ENCODE results near the gene GPS2.
"Not testable (repeated sequence)": the region's sequence is repeated elsewhere in the genome, so short reads cannot be mapped to it uniquely, and the experiment has no call there.

GPS2 gene

DNA sequence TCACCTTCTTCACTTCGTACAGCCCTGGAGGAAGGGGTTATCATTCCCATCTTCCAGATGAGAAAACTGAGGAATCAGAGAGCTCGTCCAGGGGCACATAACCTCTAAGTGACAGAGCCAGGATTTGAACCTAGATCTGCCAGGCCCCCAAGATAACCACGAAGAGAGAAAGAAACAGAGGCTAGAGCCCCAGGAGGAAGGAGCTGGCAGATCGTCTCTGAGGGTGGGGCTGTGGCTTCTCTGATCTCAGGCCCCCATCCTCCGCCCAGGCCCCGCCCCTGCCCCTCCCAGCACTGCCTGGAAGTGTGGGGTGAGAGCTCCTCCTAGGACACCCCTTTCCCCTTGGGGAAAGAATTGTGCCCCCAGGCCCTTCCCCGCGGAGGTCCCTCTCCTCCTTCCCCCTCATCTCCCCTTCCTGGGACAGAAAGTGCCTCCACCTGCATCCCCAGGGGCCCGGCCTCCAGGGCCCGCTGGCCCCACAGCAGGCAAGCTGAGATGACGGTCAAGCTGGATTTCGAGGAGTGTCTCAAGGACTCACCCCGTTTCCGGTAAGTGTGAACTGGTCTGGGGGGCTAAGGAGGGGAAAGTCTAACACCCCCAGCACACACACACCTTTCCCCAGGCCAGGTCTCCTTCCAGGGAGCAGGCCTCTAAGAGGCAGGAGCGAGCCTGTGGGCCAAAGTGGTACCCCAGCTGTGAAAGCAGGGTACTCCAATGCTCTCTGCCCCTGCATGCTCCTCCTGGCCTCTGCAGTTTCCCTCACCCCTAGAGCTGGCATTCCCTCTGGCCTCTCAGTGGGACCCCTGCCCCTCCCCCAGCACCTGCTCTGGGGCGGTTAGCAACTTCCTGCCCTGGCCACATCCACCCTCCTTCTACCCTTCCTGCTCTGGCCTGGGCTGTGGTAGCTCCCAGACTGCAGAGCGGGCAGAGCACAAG is 21.3 kb upstream of the GPS2 start, which contains the start of gene ACAP1:
TSS of gene ACAP1 (plus strand) at position 290 of the 936 bp plus-strand sequence. CDS start at position 496, 206 bp downstream.
- peak; percentile 16 to 23 for DNase-seq

DNA sequence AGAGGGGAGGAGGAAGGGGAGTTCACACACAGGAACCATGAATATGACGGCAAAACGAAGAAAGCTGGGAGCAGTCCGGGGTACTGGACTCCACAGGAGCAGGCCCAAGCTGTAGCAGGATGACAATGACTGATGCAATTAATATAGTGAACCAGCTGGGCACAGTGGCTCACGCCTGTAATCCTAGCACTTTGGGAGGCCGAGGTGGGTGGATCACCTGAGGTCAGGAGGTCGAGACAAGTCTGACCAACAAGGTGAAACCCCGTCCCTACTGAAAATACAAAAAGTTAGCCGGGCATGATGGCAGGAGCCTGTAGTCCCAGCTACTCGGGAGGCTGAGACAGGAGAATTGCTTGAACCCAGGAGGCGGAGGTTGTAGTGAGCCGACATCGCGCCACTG is 20.6 kb upstream of the GPS2 start:
- not testable (repeated sequence) for DNase-seq

DNA sequence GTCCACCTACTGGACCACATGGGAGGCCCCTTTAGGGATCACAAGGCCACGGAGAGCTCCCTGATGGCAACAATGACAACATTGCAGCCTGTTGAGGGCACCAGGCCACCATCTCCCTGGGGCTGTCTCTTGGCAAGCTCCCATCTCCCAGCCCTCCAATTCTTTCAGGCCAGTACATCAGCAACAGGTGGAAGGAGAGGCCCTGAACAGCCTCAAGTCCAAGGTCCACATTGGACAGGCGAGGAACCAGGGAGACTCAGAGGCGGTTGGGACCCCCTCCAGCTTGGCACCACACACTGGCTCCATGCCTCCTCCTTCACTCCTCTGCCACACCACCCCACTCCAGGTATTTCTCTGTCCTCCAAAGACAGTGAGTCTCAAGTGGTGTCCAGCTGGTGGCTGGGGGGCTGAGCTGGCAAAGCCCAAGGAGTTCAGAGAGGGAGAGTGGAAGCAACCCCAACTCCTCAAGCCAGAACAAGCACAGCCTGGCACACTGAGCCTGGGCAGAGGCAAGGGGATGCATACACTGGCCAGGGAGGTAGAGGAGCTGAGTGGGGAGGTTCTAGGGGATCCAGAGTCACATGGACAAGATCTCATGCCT is 19.9 kb upstream of the GPS2 start:
- DNase-seq = no peak

DNA sequence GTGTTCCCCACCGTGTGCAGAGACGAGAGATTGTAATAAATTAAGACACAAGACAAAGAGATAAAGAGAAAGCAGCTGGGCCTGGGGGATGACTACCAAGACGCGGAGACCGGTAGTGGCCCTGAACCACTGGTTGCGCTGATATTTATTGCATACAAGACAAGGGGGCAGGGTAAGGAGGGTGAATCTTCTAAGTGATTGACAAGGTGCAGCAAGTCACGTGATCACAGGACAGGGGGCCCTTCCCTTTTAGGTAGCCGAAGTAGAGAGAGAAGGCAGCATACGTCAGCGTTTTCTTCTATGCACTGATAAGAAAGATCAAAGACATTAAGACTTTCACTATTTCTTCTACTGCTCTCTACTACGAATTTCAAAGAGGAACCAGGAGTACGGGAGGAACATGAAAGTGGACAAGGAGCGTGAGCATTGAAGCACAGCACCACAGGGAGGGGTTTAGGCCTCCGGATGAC is 17.5 kb upstream of the GPS2 start:
- not testable (repeated sequence) for DNase-seq

DNA sequence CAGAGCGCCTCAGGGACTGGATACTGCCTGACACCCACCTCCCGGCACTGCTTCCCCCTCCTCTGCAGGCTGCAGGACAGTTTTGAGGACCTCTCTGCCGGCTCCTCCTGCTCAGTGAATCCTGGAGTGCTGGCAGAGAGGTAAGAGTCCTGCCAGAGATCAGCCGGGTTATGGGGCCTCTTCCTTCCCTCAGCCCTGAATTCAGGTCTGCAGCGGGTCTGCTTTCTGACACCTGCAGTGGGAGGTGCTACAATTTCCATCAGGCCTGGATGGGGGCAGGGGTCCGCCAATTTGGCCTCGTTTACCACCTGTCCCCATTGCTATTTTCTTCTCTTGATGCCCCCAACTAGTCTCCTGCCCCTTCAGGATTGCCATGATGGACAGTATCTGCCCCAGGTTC is 17.0 kb upstream of the GPS2 start:
- no peak for DNase-seq

DNA sequence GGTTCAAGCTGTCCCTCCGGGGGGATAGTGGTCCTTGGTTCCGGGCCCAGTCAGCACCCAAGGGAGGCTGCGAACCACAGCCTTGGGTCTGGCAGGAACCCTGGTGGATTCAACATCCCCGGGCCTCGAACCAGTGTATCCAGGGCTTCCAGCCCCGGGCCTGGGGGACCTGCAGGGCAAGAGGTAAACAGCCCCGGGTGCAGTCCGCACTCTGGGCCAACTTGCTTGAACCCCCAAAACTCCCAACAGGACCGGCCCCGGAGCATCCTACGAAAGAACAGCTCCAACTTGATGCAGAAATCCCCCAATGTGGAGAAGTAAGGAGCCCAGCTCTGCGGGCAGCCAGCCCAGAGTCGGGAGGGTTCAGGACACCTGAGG is 15.5 kb upstream of the GPS2 start:
- DNase-seq = no peak

DNA sequence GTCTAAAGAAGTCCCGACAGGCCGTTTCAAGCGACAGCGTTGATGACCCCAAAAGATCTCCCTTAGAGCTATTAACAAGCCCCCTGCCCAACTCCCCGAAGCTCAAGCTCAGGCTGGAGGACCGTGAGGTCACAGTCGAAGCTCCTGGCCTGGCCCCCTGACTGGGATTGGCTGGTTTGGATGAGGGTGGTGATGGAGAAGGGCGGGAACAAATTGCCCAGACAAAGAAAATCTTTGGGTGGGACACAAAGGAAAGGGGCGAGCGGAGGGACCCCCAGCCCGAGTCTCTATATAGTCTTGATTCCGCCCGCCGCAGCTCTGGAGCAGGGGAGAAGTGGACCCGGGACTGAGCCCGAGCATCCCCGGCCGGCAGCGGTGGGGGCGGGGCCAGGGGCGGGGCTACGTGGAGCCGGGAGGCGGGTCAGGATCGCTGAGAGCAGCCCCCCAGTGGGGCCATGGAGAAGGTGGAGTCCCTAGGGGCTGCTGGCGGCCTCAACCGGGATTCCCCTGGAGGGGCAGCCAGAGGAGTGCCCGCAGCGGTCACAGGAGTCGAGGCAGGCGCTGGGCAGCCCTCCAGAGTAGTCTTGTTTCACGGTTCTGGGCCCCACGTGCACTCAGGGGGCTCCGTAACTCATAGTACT is 15.0 kb upstream of the GPS2 start:
- DNase-seq = peak; percentile 33 to 50

DNA sequence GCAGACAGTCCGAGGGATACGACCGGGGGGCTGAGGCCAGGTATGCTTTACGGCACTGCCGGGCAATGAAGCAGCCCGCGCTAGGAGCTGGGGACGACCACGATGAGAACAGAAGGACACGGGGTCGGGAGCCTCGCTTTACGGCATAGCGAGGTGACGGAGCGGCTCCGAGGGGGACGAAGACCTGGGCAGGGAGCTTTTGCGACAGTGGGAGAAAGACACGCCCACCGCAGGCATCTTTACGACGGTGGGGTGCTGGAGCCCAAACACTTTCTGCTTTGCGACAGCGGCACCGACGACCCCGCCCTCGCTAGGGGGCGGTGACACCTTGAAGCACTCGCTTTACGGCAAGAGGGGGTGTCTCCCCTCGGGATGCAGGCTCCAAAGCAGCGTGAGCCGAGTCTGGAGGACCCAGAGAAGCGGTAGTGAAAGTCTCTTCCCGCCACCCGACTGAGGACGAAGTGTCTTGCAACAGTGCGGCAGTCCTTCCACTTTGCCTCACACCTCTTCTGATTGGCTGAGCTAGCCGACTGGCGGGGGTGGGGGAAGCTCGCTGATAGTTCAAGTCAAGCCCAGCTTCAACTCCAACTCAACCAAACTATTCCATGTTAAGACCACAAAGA is 14.3 kb upstream of the GPS2 start:
- DNase-seq = peak; percentile 85 to 94

DNA sequence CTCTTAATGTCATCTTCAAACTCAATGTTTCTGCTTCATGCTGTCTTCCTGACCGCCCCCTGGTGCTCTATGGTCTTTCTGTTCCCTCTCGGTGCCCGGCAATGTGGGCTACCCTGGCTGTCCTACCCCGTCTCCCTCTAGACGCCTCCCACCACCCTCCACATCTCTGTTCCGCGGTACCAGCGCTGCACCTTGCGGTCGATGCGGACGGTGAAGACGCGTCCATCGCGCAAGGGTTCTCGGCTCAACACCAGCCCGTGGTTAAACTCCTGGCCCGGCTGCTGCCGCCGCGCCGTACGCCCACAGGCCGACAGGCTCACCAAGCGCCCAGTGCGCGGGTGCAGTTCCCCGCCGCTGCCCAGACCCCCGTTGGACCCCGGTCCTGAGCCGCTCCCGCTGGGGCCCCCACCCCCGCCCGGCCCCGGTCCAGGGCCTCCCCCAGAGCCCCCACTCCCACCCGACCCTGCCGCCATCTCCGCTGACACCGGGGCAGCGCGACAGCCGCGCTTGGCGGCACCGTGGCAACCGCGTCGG is 13.7 kb upstream of the GPS2 start, which contains the start of gene NEURL4:
TSS of gene NEURL4 (minus strand) at position 496 of the 534 bp plus-strand sequence. CDS start at position 473, 23 bp downstream.
- no peak for DNase-seq

DNA sequence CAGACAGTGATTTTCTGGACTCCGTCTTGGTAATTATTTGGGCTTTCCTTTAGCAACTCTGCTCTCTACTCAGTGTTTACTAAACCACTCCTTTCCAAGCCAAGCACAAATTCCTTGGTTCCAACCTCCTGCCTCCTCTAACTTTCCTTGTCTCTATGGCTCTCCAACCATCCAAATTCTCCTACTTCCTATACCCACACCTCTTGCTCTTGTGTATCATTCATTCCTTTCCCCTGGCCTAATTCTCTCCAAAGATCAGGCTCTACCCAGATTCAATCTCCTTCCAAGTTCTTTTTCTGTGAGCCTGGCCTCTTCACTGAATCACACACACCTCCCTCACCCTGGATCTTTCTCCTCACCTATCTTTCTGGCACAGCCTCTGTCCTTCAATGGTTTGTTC is 12.8 kb upstream of the GPS2 start:
- DNase-seq = no peak

DNA sequence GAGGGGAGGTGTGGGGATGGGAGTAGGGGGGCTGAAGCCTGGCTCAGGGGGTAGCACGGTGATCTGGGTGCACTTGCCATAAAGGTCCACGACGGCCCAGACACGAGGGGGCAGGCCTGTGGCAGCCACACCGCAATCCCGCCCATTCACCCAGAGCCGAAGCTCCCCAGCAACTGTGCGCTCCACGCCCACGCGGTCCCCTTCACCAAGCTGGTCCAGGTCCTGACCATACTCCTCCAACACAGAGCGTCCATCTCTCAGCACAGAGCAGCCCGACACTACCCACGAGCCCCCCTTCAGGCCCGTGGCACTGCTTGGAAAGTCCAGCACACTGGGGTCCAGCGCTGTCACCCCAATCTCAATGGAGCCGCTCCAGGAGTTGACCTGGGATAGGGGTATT is 12.3 kb upstream of the GPS2 start:
- DNase-seq = no peak

DNA sequence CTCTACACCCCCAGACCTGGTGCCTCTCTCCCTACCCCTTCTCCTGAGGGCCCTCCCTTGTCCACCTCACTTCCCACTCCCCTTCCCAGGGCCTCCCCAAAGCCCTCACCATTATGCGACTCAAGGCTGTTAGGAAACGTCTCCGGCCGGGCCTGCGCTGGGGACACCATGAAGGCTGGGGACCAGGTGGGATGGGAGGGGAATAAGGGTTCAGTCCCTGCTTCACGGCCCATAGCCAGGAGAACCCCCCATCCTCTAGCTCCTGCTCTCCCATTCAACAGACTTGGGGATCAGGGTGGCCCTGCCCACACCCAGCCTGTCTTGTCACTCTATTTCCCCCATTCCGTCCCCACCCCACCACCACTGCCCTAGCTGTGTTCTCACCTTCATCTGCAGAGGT is 11.9 kb upstream of the GPS2 start:
- DNase-seq = no peak

DNA sequence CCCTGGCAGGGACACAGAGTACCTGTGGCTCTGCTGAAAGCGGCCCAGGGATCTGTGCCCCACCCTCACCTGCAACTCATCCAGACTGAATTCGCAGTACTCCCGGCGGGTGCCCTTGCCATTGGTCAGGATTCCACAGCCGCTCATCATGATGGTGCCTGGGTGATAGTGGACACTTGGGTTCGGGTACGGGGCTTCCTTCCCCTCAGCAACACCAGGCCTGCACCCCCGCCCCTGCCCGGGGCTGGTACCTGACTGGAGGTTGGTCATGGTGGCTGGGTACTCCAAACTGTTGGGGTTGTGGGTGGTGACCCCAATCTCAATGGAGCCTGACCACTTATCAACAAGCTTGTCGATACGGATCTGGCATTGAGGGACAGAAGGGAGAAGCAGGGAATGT is 11.0 kb upstream of the GPS2 start:
- no peak for DNase-seq

DNA sequence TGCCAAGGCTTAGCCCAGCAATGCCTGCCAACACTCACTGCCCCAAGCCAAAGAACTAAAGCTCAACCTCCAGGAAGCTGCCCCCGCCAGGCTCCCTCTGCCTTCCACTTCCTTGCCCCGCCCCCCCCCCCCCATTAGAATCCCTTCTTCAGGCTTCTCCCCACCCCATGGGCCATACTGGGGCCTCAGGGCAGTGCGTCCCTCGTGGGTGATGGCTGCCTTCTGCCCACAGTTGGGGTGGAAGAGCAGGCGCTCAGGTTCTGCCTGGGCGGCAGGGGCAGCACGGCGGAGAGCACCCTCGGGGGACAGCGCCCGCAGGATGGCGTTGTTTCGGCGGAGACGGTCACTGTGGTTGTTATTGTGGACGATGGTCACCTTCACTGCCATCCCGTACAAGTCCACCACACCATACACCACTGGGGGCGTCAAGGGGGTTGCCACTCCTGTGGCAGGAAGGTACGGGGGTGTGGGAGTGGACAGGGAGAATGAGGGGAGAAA is 9.9 kb upstream of the GPS2 start:
- no peak for DNase-seq

DNA sequence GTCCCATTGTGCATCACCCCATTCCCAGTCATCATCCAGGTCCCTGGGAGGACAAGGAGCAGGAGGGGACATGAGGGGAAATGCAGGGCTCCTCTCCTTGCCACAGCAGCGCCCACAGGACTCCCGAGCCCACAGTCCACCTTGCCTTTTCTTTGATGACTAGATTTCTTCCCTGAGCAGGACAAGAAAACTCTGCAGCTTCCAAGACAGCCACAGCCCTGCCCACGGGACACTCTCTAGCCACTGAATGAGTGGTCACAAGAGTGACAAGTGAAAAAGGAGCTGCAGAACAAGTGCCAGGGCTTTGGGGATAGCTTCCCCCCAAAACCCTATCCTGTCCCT is 9.2 kb upstream of the GPS2 start:
- no peak for DNase-seq

DNA sequence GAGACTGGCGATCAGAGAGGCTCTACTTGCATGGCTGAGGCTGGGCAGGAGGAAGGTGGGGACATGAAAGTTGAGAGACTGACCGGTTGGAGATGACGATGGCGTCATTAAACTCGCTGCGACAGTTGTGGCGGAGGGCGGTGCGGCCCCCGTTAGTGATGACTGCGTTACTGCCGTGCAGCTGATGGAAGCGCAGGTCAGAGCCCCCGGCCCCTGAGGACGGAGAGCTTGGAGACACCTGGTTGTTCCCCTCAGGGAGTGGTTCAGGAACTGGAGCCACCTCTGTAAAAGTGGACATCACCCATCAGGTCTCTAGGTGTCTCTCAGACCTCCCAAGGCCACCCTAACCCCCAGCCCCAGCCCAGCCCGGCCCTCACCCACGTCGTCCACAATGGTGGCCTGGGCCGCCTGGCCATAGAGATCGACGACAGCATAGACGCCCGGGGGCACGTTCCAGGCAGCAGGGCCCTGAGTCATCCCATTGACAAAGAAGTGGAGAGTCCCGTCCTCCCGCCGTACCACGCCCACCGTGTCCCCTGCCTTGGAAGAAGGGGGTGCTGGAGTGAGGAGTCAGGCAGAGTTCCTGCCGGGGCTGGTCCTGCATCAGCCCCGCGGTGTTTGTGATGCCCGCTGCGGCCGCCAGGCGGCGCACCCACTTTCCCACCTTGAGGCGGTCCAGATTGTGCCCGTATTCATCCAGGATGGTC is 8.7 kb upstream of the GPS2 start:
- DNase-seq = no peak

DNA sequence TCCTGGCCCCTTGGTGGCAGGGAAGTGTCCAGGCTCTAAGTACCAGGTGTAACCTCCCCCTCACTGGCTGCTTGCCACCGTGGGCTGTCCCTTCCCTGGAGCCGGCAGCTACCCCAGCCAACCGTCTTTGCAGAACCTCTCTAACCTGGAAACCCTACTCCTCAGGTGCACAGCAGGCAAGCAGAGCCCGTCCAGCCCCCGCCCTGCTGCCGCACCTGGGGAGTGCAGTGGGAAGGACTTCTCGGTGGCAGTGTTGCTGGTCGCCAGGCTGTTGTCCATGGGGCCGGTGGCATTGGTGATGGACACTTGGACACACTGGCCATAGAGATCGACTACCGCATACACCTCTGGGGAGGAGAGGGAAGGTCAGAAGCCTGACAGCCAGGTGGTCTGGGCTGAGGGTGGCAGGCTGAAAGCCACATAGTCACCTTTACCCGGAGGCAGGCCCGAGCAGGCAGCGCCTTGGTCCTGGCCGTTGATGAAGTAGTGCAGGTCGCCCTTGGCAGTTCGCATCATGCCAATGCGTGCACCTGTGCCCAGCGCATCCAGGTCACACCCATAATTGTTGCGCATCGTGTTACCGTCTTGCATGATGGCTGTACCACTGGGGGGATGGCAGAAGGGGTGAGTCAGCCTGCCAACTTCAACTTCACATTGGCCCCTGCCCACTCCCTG is 7.5 kb upstream of the GPS2 start:
- DNase-seq = no peak

DNA sequence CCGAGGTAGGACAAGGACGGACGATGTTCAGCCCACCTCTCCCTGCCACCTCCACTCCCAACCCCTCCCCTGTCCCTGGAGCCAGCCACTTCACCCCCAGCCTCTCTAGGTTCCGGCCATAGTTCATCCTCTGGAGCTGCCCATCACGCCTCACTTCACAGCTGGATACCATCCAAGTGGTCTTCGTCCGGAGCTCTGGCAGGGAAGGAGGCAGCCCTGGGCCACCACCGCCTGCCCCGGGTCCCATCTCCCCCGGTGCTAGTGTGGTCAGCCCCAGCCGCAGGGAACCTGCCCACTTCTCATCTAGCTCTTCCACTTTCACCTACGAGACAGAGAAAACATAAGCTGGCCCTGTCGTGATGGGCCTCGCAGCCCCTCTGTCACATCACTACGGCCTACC is 6.3 kb upstream of the GPS2 start:
- DNase-seq = no peak

DNA sequence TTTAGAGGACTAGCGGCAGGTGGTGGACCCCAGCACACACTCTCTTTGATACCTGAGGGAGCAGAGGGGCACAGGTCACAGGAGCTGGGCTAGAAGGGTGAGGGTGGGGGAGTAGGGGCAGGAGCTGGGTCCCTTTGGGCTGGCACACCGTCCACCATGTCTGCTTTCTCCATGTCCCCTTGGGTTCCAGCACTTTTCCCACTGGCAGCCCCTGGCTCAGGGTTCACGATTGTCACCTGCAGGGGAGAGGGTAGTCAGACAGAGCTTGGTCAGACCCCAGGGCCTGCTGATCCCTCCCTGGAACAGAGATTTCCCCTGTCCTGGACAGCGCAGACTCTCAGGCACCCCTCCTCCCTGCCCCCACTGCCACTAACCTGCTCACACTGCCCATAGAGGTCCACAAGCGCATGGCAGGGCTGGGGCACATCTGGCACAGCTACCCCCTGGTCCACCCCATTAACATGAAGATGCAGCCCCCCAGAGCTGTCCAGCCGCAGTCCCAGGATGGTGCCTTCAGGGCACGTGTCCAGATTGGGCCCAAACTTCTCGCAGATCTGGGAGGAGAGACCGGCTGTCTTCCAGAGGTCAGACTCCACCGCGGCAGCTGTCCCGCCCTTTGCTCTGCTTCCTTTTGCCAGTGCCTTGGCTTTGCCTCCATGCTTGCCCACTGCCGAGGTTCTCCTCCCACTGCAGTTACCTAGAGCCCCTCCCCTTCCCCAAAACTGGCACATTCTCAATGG is 3.1 kb upstream of the GPS2 start:
- DNase-seq = no peak

DNA sequence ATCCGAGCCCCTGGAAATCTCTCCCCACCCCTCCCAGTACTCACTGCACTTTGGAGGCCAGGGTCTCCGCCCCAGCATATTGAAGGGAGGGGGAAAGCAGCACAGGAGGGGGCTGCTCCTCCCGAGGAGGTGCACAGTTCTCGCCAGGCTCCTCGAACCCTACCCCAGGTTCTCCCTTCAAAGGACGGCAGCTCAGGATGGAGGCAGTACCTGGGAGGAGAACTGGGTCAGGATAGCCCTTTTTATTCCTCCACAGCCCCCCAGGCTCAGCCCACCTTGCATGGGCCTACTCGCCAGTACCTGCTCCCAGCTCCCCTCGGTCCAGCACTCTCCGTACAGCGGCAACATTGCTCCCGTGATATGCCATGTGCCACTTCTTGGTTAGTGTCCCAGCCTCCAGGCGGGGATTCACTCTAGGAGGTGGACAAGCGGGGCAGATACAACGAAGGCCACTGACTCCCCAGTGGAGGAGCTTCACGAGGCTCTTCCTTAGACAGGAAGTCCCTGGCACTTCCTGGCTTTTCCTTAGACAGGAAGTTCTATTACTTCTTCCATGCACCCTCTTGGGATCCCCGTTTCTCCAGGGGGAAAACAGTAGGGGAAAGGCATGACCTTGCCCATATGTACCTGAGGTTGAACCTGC is 2.1 kb upstream of the GPS2 start:
- DNase-seq = no peak

Measured in Kasumi-1 (cell line).